GM19452 (cell line): Measurements from ENCODE around the gene PSMD8.
"Not testable (repeated sequence)": the region's sequence is repeated elsewhere in the genome, so short reads cannot be mapped to it uniquely, and the experiment has no call there.

Source experiments
- ATAC-seq: cut with Tn5 transposase; IDR thresholded peaks from one replicate; pipeline ENCODE4 v1.9.1; 2021; ENCODE audit not compliant: unreplicated experiment

Gene PSMD8

GRCh38 chr19:38374332-38375097 lies at the start of gene PSMD8:
Gene PSMD8 (plus strand): TSS chr19:38374571. CDS start chr19:38374602, 31 bp downstream.
- ATAC-seq = peak; percentile 95

GRCh38 chr19:38326591-38326990 lies 47.8 kb upstream of the PSMD8 start:
- ATAC-seq = no peak

GRCh38 chr19:38329651-38330050 lies 44.7 kb upstream of the PSMD8 start:
- ATAC-seq = no peak

GRCh38 chr19:38331728-38332127 lies 42.6 kb upstream of the PSMD8 start:
- no peak for ATAC-seq

- no peak for ATAC-seq
Measured at GRCh38 chr19:38333245-38333644, 41.1 kb upstream of the PSMD8 start.

- ATAC-seq = peak; percentile 69
Measured at GRCh38 chr19:38335949-38336637, 38.3 kb upstream of the PSMD8 start.

GRCh38 chr19:38336638-38337359 lies 37.6 kb upstream of the PSMD8 start:
- ATAC-seq = peak; percentile 46

GRCh38 chr19:38337360-38337653 lies 37.1 kb upstream of the PSMD8 start:
- ATAC-seq = no peak

GRCh38 chr19:38339011-38339410 lies 35.4 kb upstream of the PSMD8 start:
- ATAC-seq = not testable (repeated sequence)

- ATAC-seq = no peak
Measured at GRCh38 chr19:38340927-38341326, 33.4 kb upstream of the PSMD8 start.

GRCh38 chr19:38346837-38347236 lies 27.5 kb upstream of the PSMD8 start:
- ATAC-seq = no peak

- no peak for ATAC-seq
Measured at GRCh38 chr19:38350883-38351282, 23.5 kb upstream of the PSMD8 start.

GRCh38 chr19:38351865-38352395 lies 22.4 kb upstream of the PSMD8 start:
- ATAC-seq = no peak

- ATAC-seq = no peak
Measured at GRCh38 chr19:38352611-38353010, 21.8 kb upstream of the PSMD8 start.

- ATAC-seq = no peak
Measured at GRCh38 chr19:38355728-38356725, 18.3 kb upstream of the PSMD8 start.

- no peak for ATAC-seq
Measured at GRCh38 chr19:38358071-38358470, 16.3 kb upstream of the PSMD8 start.

- no peak for ATAC-seq
Measured at GRCh38 chr19:38359242-38360021, 14.9 kb upstream of the PSMD8 start.

GRCh38 chr19:38360351-38360750 lies 14.0 kb upstream of the PSMD8 start:
- no peak for ATAC-seq

GRCh38 chr19:38360839-38361631 lies 13.3 kb upstream of the PSMD8 start:
- ATAC-seq = no peak
